ENCODE results near the gene KCTD17.
A peak's percentile ranks its signal among the peaks of the same experiment; 100 is the strongest.

Gene KCTD17

GRCh38 chr22:37043828-37044538 is 7.6 kb upstream of the KCTD17 start:
- peak; percentile 47 for DNase-seq

DNA sequence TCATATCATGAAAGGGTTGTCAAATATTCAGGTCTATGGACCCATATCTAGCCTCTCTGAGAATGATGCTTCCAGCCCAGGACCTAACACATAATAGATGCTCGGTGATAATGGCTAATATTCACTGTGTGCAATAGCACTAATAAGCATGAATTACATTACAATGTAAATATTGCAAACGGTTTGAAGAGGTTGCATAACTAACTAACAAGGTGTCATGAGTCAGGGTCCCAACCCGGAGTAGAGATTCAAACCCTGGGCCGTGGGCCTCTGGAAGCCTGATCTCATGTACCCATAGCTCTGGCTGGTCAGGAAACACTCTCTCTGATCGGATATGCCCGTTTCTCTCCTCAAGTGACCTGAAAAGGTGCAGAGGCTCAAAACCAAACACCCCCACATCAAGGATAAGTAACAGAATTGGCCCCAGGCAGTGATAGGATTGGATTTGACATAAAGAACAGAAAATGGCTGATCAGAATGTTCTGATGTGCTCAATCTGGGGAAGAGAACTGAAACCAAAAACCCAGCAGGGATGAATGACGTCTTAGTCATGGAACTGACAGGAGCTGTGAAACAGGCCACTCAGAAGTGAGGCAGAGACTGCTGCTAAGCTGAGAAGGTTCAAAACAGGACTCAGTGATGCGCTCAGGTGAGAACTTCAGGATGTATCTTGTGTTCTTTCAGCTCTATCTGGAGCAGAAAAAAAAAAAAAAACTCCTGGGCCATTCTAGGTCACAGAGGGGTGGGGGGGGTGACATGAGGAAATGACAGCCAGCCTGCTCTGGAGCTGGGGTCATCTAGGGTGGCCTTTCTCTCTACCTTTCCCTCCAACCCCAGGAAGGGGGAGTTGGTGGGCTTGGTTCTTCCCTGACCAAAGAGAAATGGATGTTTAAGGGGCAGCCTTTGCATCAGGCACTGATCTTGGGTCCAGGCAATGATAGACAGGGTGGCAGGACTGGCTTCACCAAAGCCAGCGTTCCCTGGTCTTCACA is 6.6 kb upstream of the KCTD17 start:
- DNase-seq = no peak

DNA sequence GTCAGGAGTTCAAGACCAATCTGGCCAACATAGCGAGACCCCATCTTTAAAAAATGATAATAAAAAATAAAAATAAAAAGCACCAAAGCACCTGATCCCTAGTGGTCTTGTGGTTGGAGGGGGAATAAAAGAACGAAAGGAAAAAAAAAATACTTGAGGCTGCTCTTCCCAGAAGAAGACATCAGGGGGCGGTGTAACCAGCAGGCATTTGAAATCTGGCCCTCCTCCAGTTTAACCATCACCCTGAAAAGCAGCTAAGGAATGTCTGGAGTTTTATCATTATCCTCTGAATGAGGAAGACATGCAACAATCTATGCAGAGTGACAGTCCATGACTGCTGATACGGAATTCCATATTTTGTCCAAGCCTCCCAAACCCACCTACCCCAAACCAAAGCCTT is 5.6 kb upstream of the KCTD17 start:
- DNase-seq = no peak

DNA sequence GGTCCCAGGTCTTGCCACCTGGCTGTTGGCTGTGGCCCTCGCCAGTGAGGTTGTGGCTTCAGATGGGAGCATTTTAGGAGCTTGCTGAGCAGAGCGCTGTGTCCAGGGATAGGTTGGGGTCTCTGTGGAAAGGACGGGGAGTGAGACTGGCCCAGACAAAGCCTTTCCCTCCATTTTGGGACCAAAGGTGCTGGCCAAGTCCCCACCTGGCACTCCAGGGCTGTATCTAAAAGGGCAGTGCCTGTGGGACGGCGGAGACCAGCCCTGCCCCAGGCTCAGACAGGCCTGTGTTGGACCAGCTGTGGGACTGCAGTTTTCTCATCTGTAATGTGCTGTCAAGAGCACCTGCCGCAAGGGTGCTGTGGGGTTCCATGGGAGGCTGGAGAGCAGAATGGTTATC is 5.0 kb upstream of the KCTD17 start:
- no peak for DNase-seq

DNA sequence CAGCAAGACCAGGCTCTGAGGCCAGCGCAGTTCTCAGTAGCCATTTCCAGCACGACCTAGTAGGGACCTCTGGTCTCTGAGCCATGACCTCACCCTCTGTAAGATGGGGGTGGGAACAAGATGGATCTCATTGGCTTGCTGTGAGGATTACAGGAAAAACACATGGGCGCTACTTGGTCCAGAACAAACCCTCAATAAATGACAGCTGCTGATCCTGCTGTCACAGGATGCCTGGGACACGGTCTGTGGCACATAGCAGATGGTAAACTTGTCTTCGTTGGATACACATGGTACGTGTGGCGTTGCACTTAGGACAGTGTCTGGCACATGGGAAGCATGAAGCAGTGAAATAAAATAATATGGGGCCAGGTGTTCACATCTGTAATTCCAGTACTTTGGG is 4.5 kb upstream of the KCTD17 start:
- no peak for DNase-seq

GRCh38 chr22:37048133-37048532 is 3.4 kb upstream of the KCTD17 start:
- DNase-seq = no peak

GRCh38 chr22:37049224-37049623 is 2.3 kb upstream of the KCTD17 start:
- no peak for DNase-seq

- DNase-seq = no peak
Measured at GRCh38 chr22:37050913-37051312, 629 bp upstream of the KCTD17 start.

DNA sequence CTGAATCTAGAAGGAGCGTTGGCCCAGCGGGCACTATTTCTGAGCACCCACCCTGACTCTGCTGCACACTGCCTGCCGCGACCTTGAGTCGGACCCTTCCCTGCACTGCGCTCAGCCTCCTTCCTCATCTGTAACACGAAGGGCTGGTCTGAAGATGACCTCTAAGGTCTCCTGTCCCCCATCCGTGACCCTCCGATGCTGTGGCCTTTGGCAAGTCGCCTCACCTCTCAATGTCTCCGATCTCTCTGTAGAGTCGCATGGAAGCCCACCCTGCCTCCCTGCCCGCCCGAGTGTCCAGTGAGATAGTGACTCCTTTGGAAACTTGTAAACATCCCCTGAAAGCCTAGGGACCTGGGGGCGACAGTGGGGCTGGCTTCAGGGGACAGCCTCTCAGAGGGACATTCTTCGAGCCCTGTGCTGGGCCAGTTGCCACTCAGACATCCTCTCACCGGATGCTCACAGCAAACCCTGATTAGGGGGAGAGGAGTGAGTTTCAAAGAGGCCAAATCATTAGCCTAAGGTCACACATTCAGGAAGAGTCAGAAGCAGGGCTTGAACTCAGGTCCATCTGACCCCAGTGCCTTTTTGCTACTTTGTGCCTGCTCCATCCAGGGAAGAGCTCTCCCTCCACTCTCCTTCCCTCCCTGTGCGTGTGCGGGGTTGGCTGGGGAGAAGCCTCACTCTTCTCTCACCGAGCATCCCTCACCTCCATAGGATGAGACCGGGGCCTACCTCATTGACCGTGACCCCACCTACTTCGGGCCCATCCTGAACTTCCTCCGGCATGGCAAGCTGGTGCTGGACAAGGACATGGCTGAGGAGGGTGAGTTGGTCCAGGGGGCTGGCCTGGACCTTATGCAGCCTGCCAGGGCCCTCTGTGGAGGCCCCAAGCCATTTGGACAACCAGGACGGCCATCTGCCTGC is 1.1 kb downstream of the KCTD17 start:
- DNase-seq = no peak

- no peak for DNase-seq
Measured at GRCh38 chr22:37053310-37054055, 1.9 kb downstream of the KCTD17 start.

DNA sequence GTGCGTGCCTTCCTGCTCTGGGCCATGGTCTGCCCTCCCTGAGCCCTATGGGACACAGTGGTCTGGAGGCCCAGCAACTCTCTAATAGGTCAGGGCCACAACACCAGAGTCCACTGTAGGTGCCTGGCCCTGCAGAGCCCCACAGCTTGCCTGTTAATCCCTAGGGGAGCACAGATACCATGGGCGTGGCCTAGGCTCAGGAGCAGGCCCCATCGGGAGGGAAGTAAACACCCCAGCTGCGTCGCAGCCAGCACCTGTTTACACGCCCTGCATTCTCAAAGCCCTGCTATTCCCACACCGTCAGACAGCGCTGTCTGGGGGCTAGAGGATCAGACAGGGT is 2.5 kb downstream of the KCTD17 start:
- no peak for DNase-seq

DNA sequence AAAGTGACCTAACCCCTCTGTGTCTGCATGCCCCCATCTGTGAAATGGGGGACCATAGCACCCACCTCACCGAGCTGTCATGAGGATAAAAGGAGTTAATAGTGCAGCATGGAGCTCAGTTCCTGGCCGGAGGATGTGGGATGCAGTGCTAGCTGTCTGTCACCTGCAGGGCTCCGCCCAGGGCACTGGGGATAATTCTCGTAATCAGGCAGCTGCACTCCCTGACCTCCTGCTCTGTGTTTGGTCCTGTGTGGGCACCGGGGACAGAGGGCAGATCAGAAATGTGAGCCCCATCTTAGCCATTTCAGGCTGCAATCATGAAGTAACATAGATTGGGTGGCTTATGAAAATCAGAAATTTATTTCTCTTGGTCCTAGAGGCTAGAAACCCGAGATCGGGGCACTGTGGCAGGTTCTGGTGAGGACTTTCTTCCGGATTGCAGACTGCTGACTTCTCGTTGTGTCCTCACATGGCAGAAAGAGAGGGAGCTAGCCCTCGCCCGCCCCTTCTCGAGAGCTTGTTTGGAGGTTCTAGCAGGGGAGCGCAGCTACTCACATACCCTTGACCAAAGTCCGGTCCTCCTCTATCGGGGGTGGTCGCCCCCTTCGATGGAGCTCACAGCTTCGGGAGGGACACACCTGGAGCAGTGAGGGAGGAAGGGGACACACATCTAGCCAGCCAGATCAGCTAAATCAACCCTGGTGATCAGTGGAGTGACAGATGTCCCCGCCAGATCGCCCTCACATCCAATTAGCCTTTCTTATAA is 3.2 kb downstream of the KCTD17 start:
- no peak for DNase-seq

GRCh38 chr22:37056246-37056645 is 4.7 kb downstream of the KCTD17 start:
- DNase-seq = no peak

- no peak for DNase-seq
Measured at GRCh38 chr22:37057226-37057625, 5.7 kb downstream of the KCTD17 start.

DNA sequence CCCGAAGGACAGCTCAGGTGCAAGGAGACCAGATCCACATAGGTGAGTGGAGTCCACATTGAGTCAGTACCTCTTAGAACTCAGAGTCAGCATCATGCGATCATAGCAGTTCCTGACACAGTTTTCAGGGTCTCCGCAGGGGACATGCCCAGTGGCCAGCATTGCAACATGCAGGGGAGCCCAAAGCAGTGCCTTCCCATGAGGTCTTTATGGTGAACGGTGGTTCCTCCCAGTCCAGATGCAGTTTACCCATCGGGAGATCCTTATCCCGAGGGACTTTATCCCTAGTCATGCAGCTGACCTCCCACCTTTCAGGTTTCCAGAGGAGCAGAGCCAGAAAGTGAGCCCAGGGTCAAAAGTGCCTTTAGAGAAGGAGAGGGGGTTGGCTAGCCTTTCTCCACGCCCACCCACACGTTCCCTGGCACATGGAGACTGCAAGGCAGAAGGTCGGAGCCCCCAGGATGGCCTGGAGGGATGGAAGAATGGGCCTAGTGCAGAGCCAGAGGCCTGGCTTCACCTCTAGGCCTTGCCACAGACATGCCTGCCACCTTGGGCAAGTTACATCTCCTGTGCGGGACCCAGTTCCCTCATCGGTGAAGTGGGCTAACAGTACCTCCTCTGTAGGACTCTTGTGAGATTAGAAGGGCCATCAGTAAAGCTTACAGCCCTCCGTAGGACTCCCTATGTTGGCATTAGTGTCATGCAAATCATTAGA is 6.4 kb downstream of the KCTD17 start:
- no peak for DNase-seq

DNA sequence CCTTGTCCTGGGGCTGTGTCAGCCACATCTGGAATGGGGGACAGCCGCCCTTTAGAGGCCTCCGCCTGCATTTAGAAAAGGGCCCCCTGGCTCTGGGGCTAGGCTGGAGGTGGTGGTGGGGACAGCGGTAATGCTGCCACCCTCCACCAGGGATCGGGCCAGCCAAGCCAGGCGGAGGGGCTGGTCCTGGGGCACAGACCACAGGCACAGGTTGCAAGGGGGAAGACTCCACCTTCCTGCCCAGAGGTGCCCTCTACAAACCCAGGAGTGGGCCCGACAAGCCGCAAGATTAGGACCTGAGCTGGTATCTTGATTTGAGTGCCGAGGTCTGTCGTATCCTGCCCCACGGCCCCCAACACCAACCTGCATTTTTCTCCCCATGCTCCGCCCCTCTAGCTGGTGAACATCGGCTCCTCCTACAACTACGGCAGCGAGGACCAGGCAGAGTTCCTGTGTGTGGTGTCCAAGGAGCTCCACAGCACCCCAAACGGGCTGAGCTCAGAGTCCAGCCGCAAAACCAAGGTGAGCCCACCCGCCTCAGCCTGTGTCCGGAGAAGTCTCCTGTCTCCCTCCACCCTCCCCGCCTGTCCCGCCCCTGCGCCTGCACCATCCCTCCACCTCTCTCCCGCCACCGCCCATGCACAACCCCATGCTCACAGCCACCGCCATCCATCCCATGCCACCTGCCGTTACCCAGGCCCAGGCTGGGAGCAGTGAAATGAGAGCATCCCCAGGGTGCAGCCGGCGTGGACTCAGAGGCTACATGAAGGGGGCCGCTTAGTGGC is 7.6 kb downstream of the KCTD17 start:
- no peak for DNase-seq

GRCh38 chr22:37059876-37060449 is 8.4 kb downstream of the KCTD17 start:
- DNase-seq = no peak

- no peak for DNase-seq
Measured at GRCh38 chr22:37060801-37061610, 9.5 kb downstream of the KCTD17 start.

Measured in NCI-H2029 treated with DMSO at 0.1 percent for 48 hours (cell line).